RWPE1 (cell line): ENCODE results near the gene DNAJB1.

Experiments
- CTCF ChIA-PET: fragments of 350-600 bp; sonication (Branson Sonifier 250); formaldehyde crosslinking; extraction: SDS; loops from one replicate; lab custom pipeline; 2021; lab: Yijun Ruan, JAX
- POLR2A ChIA-PET: fragments of 400-600 bp; formaldehyde crosslinking; extraction: SDS; loops from one replicate; lab custom pipeline; 2020; ENCODE audit warnings: antibody characterized with exemption; ENCODE audit not compliant: low non-redundant PET; lab: Yijun Ruan, JAX
- DNase-seq: peaks from one replicate; pipeline ENCODE4 v3.0.0; 2012; ENCODE audit warnings: low spot score
- H3K27ac ChIP-seq: fragments of 450-650 bp; 2 replicates; pipeline ENCODE4 v1.5.1; 2017
- CTCF ChIP-seq: fragments of 450-650 bp; conservative IDR thresholded peaks from 2 replicates; pipeline ENCODE4 v1.5.1; 2017; ENCODE audit warnings: low read depth, mild to moderate bottlenecking

DNAJB1 gene

GRCh38 chr19:14502334-14503092 is 15.7 kb downstream of the DNAJB1 start:
- no peak for DNase-seq
- ChIA-PET CTCF (no interaction called here), POLR2A (interaction anchor here (0.5 kb wide), 1 partner anchor 15 kb away, joined by 3 read pairs; no protein-coding TSS in a partner anchor)
- H3K27ac ChIP-seq = peak overlapping the region; percentile 71
- TF ChIP-seq CTCF = no peak

- CTCF ChIA-PET = interaction anchor here (1.2 kb wide), 1 partner anchor 9 kb away, joined by 3 read pairs; no protein-coding TSS in a partner anchor
- H3K27ac ChIP-seq = peak overlapping the region; percentile 87
- TF ChIP-seq CTCF = no peak
- DNase-seq = no peak
- POLR2A ChIA-PET = interaction anchor here (0.6 to 1.6 kb wide), 4 partner anchors 9 to 75 kb away, joined by 3 to 6 read pairs (median 4); partner anchors contain the start of gene NDUFB7
Observed at GRCh38 chr19:14497228-14497921, 20.8 kb downstream of the DNAJB1 start.

DNA sequence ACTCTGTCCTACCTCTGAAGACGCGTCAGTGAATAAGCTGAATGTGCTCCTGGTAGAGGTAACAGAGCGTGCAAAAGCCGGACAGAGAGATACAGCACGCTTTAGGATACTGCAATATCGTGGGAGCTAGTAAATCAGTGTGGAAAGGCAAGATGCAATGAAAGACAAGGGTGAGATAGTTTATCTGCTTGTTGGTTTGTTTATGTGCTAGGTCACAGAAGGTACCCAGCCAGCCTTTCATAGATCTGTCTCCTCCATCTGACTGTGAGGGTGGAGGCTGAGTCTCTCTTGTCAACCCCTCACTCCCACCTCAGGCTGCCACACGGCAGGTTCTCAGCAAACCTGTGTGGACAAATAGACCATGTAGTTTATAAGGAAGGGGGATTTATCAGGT is 21.4 kb downstream of the DNAJB1 start:
- H3K27ac ChIP-seq = peak overlapping the region; percentile 87
- CTCF ChIA-PET = no interaction called here
- POLR2A ChIA-PET = interaction anchor here (0.6 to 1.6 kb wide), 5 partner anchors 9 to 39 kb away, joined by 3 to 6 read pairs (median 3); partner anchors contain the start of gene DNAJB1
- no peak for DNase-seq
- TF ChIP-seq CTCF = no peak

- ChIA-PET POLR2A (interaction anchor here (0.6 to 1.6 kb wide), 7 partner anchors 8 to 40 kb away, joined by 3 to 6 read pairs (median 3); partner anchors contain the start of gene DNAJB1), CTCF (interaction anchor here (1.9 kb wide), 1 partner anchor 10 kb away, joined by 9 read pairs; no protein-coding TSS in a partner anchor)
- peak within 1 kb of the TSS; percentile 87 for H3K27ac ChIP-seq
Observed at GRCh38 chr19:14496029-14496833, 22.0 kb downstream of the DNAJB1 start, which contains the start of gene GIPC1. Gene GIPC1 (minus strand): TSS chr19:14496127. CDS start chr19:14482976, 13,151 bp downstream.

GRCh38 chr19:14495672-14496028 is 22.5 kb downstream of the DNAJB1 start:
- H3K27ac ChIP-seq = peak overlapping the region; percentile 87
- TF ChIP-seq CTCF = no peak
- ChIA-PET CTCF (interaction anchor here (0.6 to 1.9 kb wide), 3 partner anchors 10 to 30 kb away, joined by 3 to 9 read pairs (median 6); no protein-coding TSS in a partner anchor), POLR2A (interaction anchor here (0.6 kb wide), 2 partner anchors 9 to 10 kb away, joined by 3 to 4 read pairs; no protein-coding TSS in a partner anchor)
- DNase-seq = no peak

More at GRCh38 chr19:14496029-14496833, 22.0 kb downstream of the DNAJB1 start, which contains the start of gene GIPC1:
- no peak for TF ChIP-seq CTCF
- DNase-seq = peak; percentile 100
